Fibroblast of pulmonary artery (primary cell): Measurements from ENCODE around the gene WLS.

Experiments used
- DNase-seq: peaks from one replicate; pipeline ENCODE4 v3.0.0-alpha.2; 2010; ENCODE audit warnings: low read depth
- H3K4me3 ChIP-seq: replicated peaks from 2 replicates; pipeline ENCODE4 v1.5.1; 2011; ENCODE audit warnings: low read depth, mild to moderate bottlenecking, control low read depth, low read length, moderate library complexity
- CTCF ChIP-seq: IDR thresholded peaks from 2 replicates; pipeline ENCODE4 v1.5.1; 2011; ENCODE audit warnings: mild to moderate bottlenecking, control low read depth, low read length, inconsistent platforms; ENCODE audit errors: missing control alignments

Gene WLS

DNA sequence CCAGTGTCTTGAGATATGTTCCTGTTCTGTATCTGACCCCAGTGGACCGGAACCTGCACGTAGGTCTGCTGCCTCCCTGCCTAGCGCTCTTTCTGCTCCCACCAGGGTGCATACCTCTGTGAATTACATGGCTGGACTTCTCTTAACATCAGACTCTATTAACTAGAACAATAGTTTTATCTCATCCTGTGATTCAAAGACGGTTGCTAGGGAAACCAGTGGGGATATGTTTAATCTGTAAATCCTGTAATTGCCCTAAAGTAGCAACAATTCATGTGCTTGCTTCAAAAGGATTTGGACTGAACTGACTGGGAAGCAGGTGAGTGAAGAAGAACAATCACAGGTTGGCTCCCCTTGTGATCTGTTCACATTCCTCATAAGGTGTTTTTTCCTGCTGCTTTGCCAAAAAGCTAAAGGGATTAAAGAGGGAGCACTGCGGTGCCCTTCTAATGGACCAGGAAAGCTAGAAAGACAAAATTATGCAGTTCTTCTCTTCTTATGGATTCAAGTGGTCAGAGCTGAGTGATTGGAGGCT lies 129.2 kb downstream of the WLS start:
- DNase-seq, result peak; percentile 67
- no peak overlapping the region for H3K4me3 ChIP-seq
- no peak for TF ChIP-seq CTCF

DNA sequence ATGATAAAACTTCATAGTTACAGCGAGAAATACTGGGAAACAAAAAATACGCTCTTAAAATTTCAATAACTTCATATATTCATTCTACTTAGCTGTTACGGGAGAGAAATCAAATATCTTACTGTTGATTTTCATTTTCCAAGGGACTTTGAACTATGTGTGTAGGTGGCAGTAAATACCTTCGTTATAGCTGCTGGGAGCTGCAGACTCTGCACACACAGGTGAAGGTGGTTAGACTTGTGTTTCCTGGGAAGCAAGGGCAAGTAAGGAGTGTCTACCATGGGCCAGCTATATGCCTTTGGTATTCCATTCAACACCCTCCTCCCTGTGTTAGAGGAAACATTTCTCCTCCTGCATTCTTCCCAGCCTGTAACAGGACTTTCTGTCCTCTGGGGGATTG lies 130.5 kb downstream of the WLS start:
- no peak for DNase-seq
- no peak overlapping the region for H3K4me3 ChIP-seq
- no peak for TF ChIP-seq CTCF

DNA sequence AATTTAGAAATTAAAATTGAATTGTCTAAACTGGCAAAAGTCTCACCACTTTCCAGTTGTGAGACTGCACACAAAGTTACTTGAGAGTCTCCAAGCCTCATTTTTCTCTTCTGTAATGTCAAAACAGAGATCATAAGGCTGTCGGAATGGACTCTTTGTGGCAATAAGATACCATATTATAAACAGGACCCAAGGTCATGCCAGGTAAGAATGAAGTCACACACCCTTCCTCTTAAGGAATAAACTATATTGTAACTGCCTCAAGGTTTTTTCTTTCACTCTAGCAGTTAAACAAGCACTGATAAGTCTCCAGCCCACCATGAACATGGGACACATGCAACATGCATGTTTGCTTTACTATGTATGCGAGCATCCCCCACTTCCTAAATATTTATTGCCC lies 131.8 kb downstream of the WLS start:
- H3K4me3 ChIP-seq, result no peak overlapping the region
- DNase-seq, result no peak
- no peak for TF ChIP-seq CTCF

DNA sequence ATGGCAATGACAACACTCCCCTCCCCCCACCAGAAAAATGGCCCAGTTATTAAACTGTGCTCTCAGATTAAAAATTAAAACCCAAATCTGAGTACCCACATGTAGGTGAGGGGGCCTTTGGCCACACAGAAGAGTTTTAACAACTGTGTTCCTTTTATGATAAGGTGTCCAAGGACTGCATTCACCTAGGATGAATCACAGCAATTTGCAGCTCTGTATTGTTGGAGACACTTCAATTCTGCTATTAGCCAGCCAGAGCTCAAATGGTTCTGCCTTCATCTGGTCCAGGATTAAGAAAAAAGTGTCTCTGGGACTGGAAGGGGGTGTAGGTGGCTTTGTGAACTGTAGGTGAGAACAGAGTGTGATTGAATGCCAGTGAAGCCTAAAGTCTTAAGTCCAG lies 138.6 kb downstream of the WLS start:
- DNase-seq, result no peak
- no peak for TF ChIP-seq CTCF
- no peak overlapping the region for H3K4me3 ChIP-seq

DNA sequence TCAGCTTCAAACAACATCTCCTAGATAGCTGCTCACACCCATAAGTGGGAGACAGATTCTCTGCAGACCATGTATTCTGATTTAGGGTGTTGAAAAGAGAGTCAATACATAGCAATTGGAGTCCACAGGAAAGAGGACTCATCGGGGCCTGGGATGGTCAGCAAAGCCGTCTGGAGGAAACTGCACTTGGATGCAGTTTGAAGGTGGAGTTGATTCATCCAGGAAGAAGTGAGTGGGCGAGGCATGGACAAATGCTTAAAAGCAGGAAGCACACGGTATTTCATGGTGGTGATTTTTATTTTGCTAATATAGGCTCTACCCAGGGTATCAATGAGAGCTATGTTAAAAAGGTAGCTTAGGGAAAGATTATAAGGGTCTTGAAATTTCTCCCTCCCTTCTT lies 145.1 kb downstream of the WLS start:
- peak; percentile 31 for DNase-seq
- no peak overlapping the region for H3K4me3 ChIP-seq

GRCh38 chr1:68085752-68086151 lies 146.6 kb downstream of the WLS start:
- H3K4me3 ChIP-seq, result no peak overlapping the region
- no peak for TF ChIP-seq CTCF
- no peak for DNase-seq

More for the DNA sequence above, 145.1 kb downstream of the WLS start:
- TF ChIP-seq CTCF, result no peak

DNA sequence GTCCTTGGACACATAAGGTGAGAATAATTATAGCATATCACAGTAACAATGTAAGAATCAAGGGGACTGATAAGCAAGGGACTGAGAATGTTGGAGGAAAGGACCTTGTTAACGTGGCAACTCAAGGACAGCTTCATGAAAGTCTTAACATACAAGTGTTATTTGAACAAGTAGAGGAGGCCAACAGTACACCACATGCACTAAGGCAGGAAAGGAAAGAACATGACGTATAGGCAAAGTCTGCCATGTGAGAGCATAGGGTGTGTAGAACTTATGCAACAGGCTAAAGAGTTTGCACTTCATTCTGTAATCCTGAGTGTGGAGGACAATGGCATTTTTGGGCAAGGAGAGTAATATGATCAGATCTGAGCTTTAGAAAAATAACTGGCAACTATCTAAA lies 148.6 kb downstream of the WLS start:
- H3K4me3 ChIP-seq, result no peak overlapping the region
- no peak for TF ChIP-seq CTCF
- no peak for DNase-seq
